Measurements from ENCODE around the gene TEKT5. TPM values are rescaled to one million over a fixed set of nuclear protein-coding genes. Genes with fewer than 3 reads are reported as not detected.

Gene TEKT5
- total RNA-seq, 6 experiments from 2014 or later, result 0.20 to 1.3 (median 0.69) TPM; not detected in 2

DNA sequence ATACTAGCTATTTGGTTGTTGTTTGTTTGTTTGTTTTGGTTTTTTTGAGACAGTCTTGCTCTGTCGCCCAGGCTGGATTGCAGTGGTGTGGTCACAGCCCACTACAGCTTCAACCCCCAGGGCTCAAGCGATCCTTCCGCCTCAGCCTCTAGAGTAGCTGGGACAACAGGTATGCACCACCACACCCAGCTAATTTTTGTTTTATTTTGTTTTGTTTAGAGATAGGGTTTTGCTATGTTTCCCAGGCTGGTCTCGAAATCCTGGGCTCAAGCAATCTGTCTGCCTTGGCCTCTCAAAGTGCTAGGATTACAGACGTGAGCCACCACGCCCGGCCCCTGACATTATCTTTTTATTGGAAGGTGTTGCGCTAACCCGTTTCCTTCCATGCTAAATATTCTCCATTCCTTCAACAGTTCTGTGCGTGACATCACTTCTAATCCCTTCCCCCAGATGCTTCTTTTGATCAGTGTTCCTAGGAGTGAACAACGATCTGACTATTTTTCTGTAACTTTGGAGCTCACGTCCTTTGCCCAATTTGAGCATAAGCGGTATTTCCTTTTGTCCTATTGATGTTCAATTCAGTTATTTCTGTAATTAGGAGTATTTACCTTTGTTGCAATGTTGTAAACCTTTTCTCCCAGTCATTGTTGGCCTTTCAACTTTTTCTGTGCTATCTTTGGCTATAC lies 84.1 kb downstream of the TEKT5 start:
- H3K27ac ChIP-seq, result no peak overlapping the region
- no peaks in the 10 kb centered on the region for H3K27me3 ChIP-seq
- intact Hi-C loops (cut with DNase I), result no loop called here
- ATAC-seq (no peak), DNase-seq (no peak)
- H3K36me3 ChIP-seq, result no peaks in the 10 kb centered on the region
- WGBS (ENCODE audit: insufficient coverage, low coverage, low lambda C conversion rate, missing lambda C conversion rate), result 72% methylated on average over 12 of the region's 13 CpGs
- peaks cover 0 to 11% (median 0%) of the 10 kb centered on the region in 4 donors for H3K4me1 ChIP-seq
- no peaks in the 10 kb centered on the region for H3K9me3 ChIP-seq
- no peak for TF ChIP-seq CTCF (IDR thresholded peaks at IDR 0.05)
- no peak for TF ChIP-seq POLR2A (IDR thresholded peaks at IDR 0.05)
- no peak overlapping the region for H3K4me3 ChIP-seq

DNA sequence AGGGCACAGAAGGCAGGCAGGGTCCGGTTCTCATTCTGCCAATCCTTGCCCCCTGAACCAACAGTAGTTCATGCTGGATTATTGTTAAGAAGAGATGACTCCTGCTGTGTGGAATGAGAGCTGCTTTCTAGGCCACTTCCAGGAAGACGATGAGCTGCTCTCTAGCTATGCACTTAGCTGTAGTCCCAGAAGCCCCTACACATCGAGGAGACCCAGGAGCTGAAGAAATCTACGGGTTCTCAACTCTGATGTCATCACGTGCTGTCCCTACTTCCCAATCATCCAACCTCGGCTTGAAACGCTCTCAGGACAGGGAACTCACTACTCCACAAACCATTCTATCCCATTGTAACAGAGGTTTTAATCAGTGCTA lies 85.3 kb downstream of the TEKT5 start:
- WGBS (ENCODE audit: insufficient coverage, low coverage, low lambda C conversion rate, missing lambda C conversion rate), result 86% methylated on average over 5 of the region's 7 CpGs
- TF ChIP-seq POLR2A (IDR thresholded peaks at IDR 0.05) (no peak), CTCF (IDR thresholded peaks at IDR 0.05) (no peak)
- intact Hi-C loops (cut with DNase I), result no loop called here
- no peaks in the 10 kb centered on the region for H3K27me3 ChIP-seq
- no peak overlapping the region for H3K4me3 ChIP-seq
- H3K27ac ChIP-seq, result no peak overlapping the region
- no peaks in the 10 kb centered on the region for H3K9me3 ChIP-seq
- H3K36me3 ChIP-seq, result no peaks in the 10 kb centered on the region
- no peak for DNase-seq
- no peak for ATAC-seq
- peaks cover 0 to 11% (median 0%) of the 10 kb centered on the region in 4 donors for H3K4me1 ChIP-seq

GRCh38 chr16:10608687-10609401 lies 85.9 kb downstream of the TEKT5 start:
- Histone ChIP-seq H3K27ac (no peak overlapping the region), H3K36me3 (no peaks in the 10 kb centered on the region), H3K9me3 (no peaks in the 10 kb centered on the region), H3K4me3 (no peak overlapping the region), H3K4me1 (peaks cover 0 to 11% (median 0%) of the 10 kb centered on the region in 4 donors), H3K27me3 (no peaks in the 10 kb centered on the region)
- no peak for DNase-seq
- no peak for ATAC-seq
- 73% methylated on average over 5 of the region's 11 CpGs for WGBS (ENCODE audit: insufficient coverage, low coverage, low lambda C conversion rate, missing lambda C conversion rate)
- intact Hi-C loops (cut with DNase I), result no loop called here
- no peak for TF ChIP-seq CTCF (IDR thresholded peaks at IDR 0.05)
- no peak for TF ChIP-seq POLR2A (IDR thresholded peaks at IDR 0.05)

- no peak for TF ChIP-seq POLR2A (IDR thresholded peaks at IDR 0.05)
- no peak for TF ChIP-seq CTCF (IDR thresholded peaks at IDR 0.05)
- Histone ChIP-seq H3K27ac (no peak overlapping the region), H3K4me1 (peaks cover 0 to 8% (median 0%) of the 10 kb centered on the region in 4 donors), H3K27me3 (no peaks in the 10 kb centered on the region), H3K36me3 (no peaks in the 10 kb centered on the region), H3K9me3 (no peaks in the 10 kb centered on the region), H3K4me3 (no peak overlapping the region)
- WGBS (ENCODE audit: insufficient coverage, low coverage, low lambda C conversion rate, missing lambda C conversion rate), result 71% methylated on average over 2 of the region's 3 CpGs
- DNase-seq (no peak), ATAC-seq (no peak)
- intact Hi-C loops (cut with DNase I), result no loop called here
Observed at GRCh38 chr16:10607157-10607556, 87.6 kb downstream of the TEKT5 start.

All from right lobe of liver (tissue), 6 donors.